Measurements from ENCODE around the gene G2E3. TPM values are rescaled to one million over a fixed set of nuclear protein-coding genes. Genes with fewer than 3 reads are reported as not detected.
A peak's percentile ranks its signal among the peaks of the same experiment; 100 is the strongest.

The G2E3 gene
- polyA plus RNA-seq (2012; ENCODE audit: insufficient read length, low read depth) = 8.5 TPM

GRCh38 chr14:30558675-30559555 lies at the start of gene G2E3:
TSS of gene G2E3 (plus strand) at chr14:30559158. CDS start at chr14:30581080, 21,922 bp downstream.
- TF ChIP-seq POLR2AphosphoS5 (IDR thresholded peaks at IDR 0.05; ENCODE audit: low read depth, low read length) (peak; percentile 73), REST (IDR thresholded peaks at IDR 0.05; ENCODE audit: insufficient read depth in 1 of 2, low read depth in 2 of 2, low read length in 2 of 2) (no peak)

- TF ChIP-seq REST (IDR thresholded peaks at IDR 0.05; ENCODE audit: insufficient read depth in 1 of 2, low read depth in 2 of 2, low read length in 2 of 2) = no peak
- no peak for TF ChIP-seq TAF1 (IDR thresholded peaks at IDR 0.05; ENCODE audit: borderline replicate concordance, insufficient read depth, low read length)
- no peak for TF ChIP-seq FOXP2 (optimal IDR thresholded peaks at IDR 0.05; ENCODE audit: borderline replicate concordance, extremely low read depth, extremely low read length, insufficient read depth)
- TF ChIP-seq POLR2AphosphoS5 (IDR thresholded peaks at IDR 0.05; ENCODE audit: low read depth, low read length) = no peak
- TF ChIP-seq SIN3A (IDR thresholded peaks at IDR 0.05; ENCODE audit: borderline replicate concordance, insufficient read depth, low read length) = no peak
Observed at GRCh38 chr14:30517737-30518136, 41.2 kb upstream of the G2E3 start.

GRCh38 chr14:30518867-30519560 lies 39.9 kb upstream of the G2E3 start:
- TF ChIP-seq FOXP2 (optimal IDR thresholded peaks at IDR 0.05; ENCODE audit: borderline replicate concordance, extremely low read depth, extremely low read length, insufficient read depth) (no peak), SIN3A (IDR thresholded peaks at IDR 0.05; ENCODE audit: borderline replicate concordance, insufficient read depth, low read length) (no peak), TAF1 (IDR thresholded peaks at IDR 0.05; ENCODE audit: borderline replicate concordance, insufficient read depth, low read length) (no peak), POLR2AphosphoS5 (IDR thresholded peaks at IDR 0.05; ENCODE audit: low read depth, low read length) (no peak), REST (IDR thresholded peaks at IDR 0.05; ENCODE audit: insufficient read depth in 1 of 2, low read depth in 2 of 2, low read length in 2 of 2) (no peak)

GRCh38 chr14:30519961-30520360 lies 39.0 kb upstream of the G2E3 start:
- no peak for TF ChIP-seq TAF1 (IDR thresholded peaks at IDR 0.05; ENCODE audit: borderline replicate concordance, insufficient read depth, low read length)
- TF ChIP-seq POLR2AphosphoS5 (IDR thresholded peaks at IDR 0.05; ENCODE audit: low read depth, low read length) = no peak

GRCh38 chr14:30520536-30520935 lies 38.4 kb upstream of the G2E3 start:
- TF ChIP-seq FOXP2 (optimal IDR thresholded peaks at IDR 0.05; ENCODE audit: borderline replicate concordance, extremely low read depth, extremely low read length, insufficient read depth) (no peak), REST (IDR thresholded peaks at IDR 0.05; ENCODE audit: insufficient read depth in 1 of 2, low read depth in 2 of 2, low read length in 2 of 2) (no peak), SIN3A (IDR thresholded peaks at IDR 0.05; ENCODE audit: borderline replicate concordance, insufficient read depth, low read length) (no peak), TAF1 (IDR thresholded peaks at IDR 0.05; ENCODE audit: borderline replicate concordance, insufficient read depth, low read length) (no peak), POLR2AphosphoS5 (IDR thresholded peaks at IDR 0.05; ENCODE audit: low read depth, low read length) (no peak)

Data from PFSK-1 (cell line).